ENCODE results near the gene SLC49A3.

- TF ChIP-seq, protein P1, sequence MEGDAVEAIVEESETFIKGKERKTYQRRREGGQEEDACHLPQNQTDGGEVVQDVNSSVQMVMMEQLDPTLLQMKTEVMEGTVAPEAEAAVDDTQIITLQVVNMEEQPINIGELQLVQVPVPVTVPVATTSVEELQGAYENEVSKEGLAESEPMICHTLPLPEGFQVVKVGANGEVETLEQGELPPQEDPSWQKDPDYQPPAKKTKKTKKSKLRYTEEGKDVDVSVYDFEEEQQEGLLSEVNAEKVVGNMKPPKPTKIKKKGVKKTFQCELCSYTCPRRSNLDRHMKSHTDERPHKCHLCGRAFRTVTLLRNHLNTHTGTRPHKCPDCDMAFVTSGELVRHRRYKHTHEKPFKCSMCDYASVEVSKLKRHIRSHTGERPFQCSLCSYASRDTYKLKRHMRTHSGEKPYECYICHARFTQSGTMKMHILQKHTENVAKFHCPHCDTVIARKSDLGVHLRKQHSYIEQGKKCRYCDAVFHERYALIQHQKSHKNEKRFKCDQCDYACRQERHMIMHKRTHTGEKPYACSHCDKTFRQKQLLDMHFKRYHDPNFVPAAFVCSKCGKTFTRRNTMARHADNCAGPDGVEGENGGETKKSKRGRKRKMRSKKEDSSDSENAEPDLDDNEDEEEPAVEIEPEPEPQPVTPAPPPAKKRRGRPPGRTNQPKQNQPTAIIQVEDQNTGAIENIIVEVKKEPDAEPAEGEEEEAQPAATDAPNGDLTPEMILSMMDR (IDR thresholded peaks at IDR 0.05): no peak
- no peak for TF ChIP-seq POLR2A (IDR thresholded peaks at IDR 0.05)
Measured at GRCh38 chr4:689723-690122, 772 bp upstream of the SLC49A3 start.

All from tibial nerve (tissue), 3 donors.